K562 (cell line): ENCODE data around the gene PIGN. TPM values are rescaled to one million over a fixed set of nuclear protein-coding genes. Genes with fewer than 3 reads are reported as not detected.

Experiments
- ATAC-seq: fragments of 200-7000 bp; cut with Tn5 transposase; 3 replicates; pipeline ENCODE4 v1.9.1; 2020; ENCODE audit warnings: moderate library complexity
- BruUV-seq: library from RNA; stranded (reverse); fragments of 400-500 nt; replicated peaks from 2 replicates; lab custom pipeline; 2021; lab: Mats Ljungman, UMichigan
- CTCF ChIA-PET: fragments of 300-600 bp; formaldehyde crosslinking; extraction: SDS; loops from one replicate; lab custom pipeline; 2021; ENCODE audit warnings: low intra/inter-chr PET ratio; lab: Yijun Ruan, JAX
- POLR2A ChIA-PET: fragments of 300-600, 350-650 bp; sonication (Branson Sonifier 250); formaldehyde crosslinking; extraction: SDS; loops from one replicate; lab custom pipeline; 2021; ENCODE audit warnings: antibody characterized with exemption, inconsistent platforms; lab: Yijun Ruan, JAX
- DNase-seq, 4 experiments: peaks; one replicate each; pipeline versions ENCODE4 v3.0.0 to v3.0.0-alpha.2; 2011 to 2018; ENCODE audit warnings: low spot score in 3 of 4, mixed read lengths in 3 of 4; ENCODE audit errors: extremely low read depth in 1 of 4
- FAIRE-seq: peaks from 2 replicates; lab custom pipeline; 2011; peaks lifted over from hg19 to GRCh38; lab: Jason Lieb, UNC
- H2AFZ ChIP-seq: 2 replicates; pipeline ENCODE4 v1.6.0; 2011; ENCODE audit warnings: low read depth, low read length, control low read depth, inconsistent platforms
- H3K27ac ChIP-seq: fragments of 200-600 bp; 3 replicates; pipeline ENCODE4 v1.8.0; 2011; ENCODE audit warnings: low read depth, mild to moderate bottlenecking, control low read depth, inconsistent platforms, low read length, moderate library complexity, mixed read lengths; ENCODE audit errors: extremely low read depth
- H3K27me3 ChIP-seq, 2 experiments: fragments of 300-600 bp in 1 of 2; 2 replicates in 1 of 2; 3 replicates in 1 of 2; pipeline versions ENCODE4 v1.6.0 to v1.8.0; 2011; ENCODE audit warnings: inconsistent platforms in 2 of 2, low read length in 2 of 2, mild to moderate bottlenecking in 1 of 2, mixed read lengths in 1 of 2, moderate library complexity in 1 of 2; ENCODE audit not compliant: control insufficient read depth in 2 of 2, insufficient read depth in 2 of 2
- H3K36me3 ChIP-seq: fragments of 300-600 bp; 3 replicates; pipeline ENCODE4 v1.8.0; 2011; ENCODE audit warnings: mild to moderate bottlenecking, low read length, inconsistent platforms; ENCODE audit not compliant: control insufficient read depth, insufficient read depth
- H3K4me1 ChIP-seq, 2 experiments: fragments of 200-600 bp in 1 of 2; replicated peaks in 1 of 2; 2 replicates in 1 of 2; 3 replicates in 1 of 2; pipeline versions ENCODE4 v1.5.1 to v1.8.0; 2011; ENCODE audit warnings: inconsistent platforms in 2 of 2, low read length in 2 of 2, mild to moderate bottlenecking in 1 of 2, mixed read lengths in 1 of 2, moderate library complexity in 1 of 2; ENCODE audit not compliant: control insufficient read depth in 2 of 2, insufficient read depth in 2 of 2
- H3K4me2 ChIP-seq: 2 replicates; pipeline ENCODE4 v1.6.1; 2011; ENCODE audit warnings: low read length, control low read depth, inconsistent platforms, mixed read lengths; ENCODE audit not compliant: insufficient read depth
- H3K4me3 ChIP-seq: fragments of 200-600 bp; sonication (generic), shearing (Covaris generic); 2 replicates; pipeline ENCODE4 v1.5.1; 2016; ENCODE audit warnings: control low read depth, inconsistent platforms
- H3K79me2 ChIP-seq: fragments of 200-600 bp; 3 replicates; pipeline ENCODE4 v1.8.0; 2011; ENCODE audit warnings: low read length, inconsistent platforms; ENCODE audit not compliant: control insufficient read depth, insufficient read depth
- H3K9ac ChIP-seq, 2 experiments: 2 replicates each; pipeline versions ENCODE4 v1.6.0 to v1.6.1; 2011; ENCODE audit warnings: low read depth in 2 of 2, low read length in 2 of 2, control low read depth in 1 of 2, inconsistent platforms in 1 of 2, mild to moderate bottlenecking in 1 of 2, mixed read lengths in 1 of 2; ENCODE audit not compliant: insufficient read depth in 1 of 2
- H3K9me1 ChIP-seq: one replicate; pipeline ENCODE4 v1.6.0; 2011; ENCODE audit warnings: inconsistent platforms, mild to moderate bottlenecking, low read length, moderate library complexity; ENCODE audit not compliant: control insufficient read depth, insufficient read depth
- H3K9me3 ChIP-seq: replicated peaks from 2 replicates; pipeline ENCODE4 v1.5.1; 2011; ENCODE audit warnings: low read depth, low read length, inconsistent platforms; ENCODE audit not compliant: control insufficient read depth, insufficient read depth
- H4K20me1 ChIP-seq: replicated peaks from 2 replicates; pipeline ENCODE4 v1.6.1; 2011; ENCODE audit warnings: low read length, inconsistent platforms, mixed read lengths; ENCODE audit not compliant: control insufficient read depth, insufficient read depth
- C11orf30 ChIP-seq: fragments of 450-650 bp; IDR thresholded peaks from 2 replicates; pipeline ENCODE4 v1.6.1; 2016; ENCODE audit warnings: low read depth, mild to moderate bottlenecking
- EZH2 ChIP-seq: IDR thresholded peaks from 2 replicates; pipeline ENCODE4 v1.6.1; 2012; ENCODE audit warnings: low read depth, mild to moderate bottlenecking, inconsistent platforms, low read length, borderline replicate concordance
- GATAD2B ChIP-seq: fragments of 450-650 bp; IDR thresholded peaks from 2 replicates; pipeline ENCODE4 v1.6.1; 2017; ENCODE audit warnings: mild to moderate bottlenecking, borderline replicate concordance
- HNRNPLL ChIP-seq: fragments of 200-400 bp; formaldehyde crosslinking; IDR thresholded peaks from 2 replicates; pipeline ENCODE4 v1.6.1; 2017; ENCODE audit warnings: low read length, low read depth, mild to moderate bottlenecking; ENCODE audit not compliant: poor library complexity, severe bottlenecking
- HSF4 ChIP-seq: fragments of 250-450 bp; sonication (Bioruptor Pico); IDR thresholded peaks from 2 replicates; pipeline ENCODE4 v2.1.2; 2022; ENCODE audit warnings: mild to moderate bottlenecking, moderate library complexity, borderline replicate concordance
- KLF6 ChIP-seq: fragments of 250-450 bp; sonication (Bioruptor Pico); IDR thresholded peaks from 2 replicates; pipeline ENCODE4 v1.4.0; 2020; ENCODE audit warnings: mild to moderate bottlenecking, moderate library complexity, borderline replicate concordance
- MCM3 ChIP-seq: fragments of 450-650 bp; IDR thresholded peaks from 2 replicates; pipeline ENCODE4 v1.6.1; 2016
- PTRF ChIP-seq: fragments of 450-650 bp; IDR thresholded peaks from 2 replicates; pipeline ENCODE4 v1.6.1; 2016; ENCODE audit warnings: mild to moderate bottlenecking, missing genetic modification characterization, missing compliant biosample characterization
- TOE1 ChIP-seq, 2 experiments: fragments of 450-650 bp in 1 of 2; sonication (generic) in 1 of 2; formaldehyde crosslinking in 1 of 2; IDR thresholded peaks; 2 replicates each; pipeline versions ENCODE4 v1.7.1 to v1.8.0; 2016 to 2022; ENCODE audit warnings: borderline replicate concordance in 2 of 2, mild to moderate bottlenecking in 2 of 2, antibody characterized with exemption in 1 of 2, inconsistent platforms in 1 of 2, low read depth in 1 of 2, missing genetic modification reagents in 1 of 2, moderate library complexity in 1 of 2
- ZNF644 ChIP-seq: fragments of 200-800 bp; sonication (Bioruptor generic); IDR thresholded peaks from 2 replicates; pipeline ENCODE4 v1.6.1; 2016; ENCODE audit warnings: low read depth, missing genetic modification characterization, missing compliant biosample characterization
- WGBS: fragments of 100-300 bp; shearing (Covaris generic); methylation state at CpG from one replicate; pipeline ENCODE4 v1.1.6; 2016; ENCODE audit warnings: low coverage, mixed read lengths; ENCODE audit not compliant: insufficient coverage; ENCODE audit errors: missing lambda C conversion rate; 5-methylcytosine and 5-hydroxymethylcytosine counted together
- in situ Hi-C: fragments of 300-500 bp; cut with MboI; formaldehyde crosslinking; loops from 4 replicates; pipeline ENCODE4 v1.15.0; 2018; ENCODE audit warnings: inconsistent platforms, mixed read lengths
- intact Hi-C: fragments of 100-400 bp; cut with micrococcal nuclease; formaldehyde crosslinking; loops from 2 replicates; pipeline ENCODE4 v1.14.2; 2022
- polyA plus RNA-seq, 8 experiments: library from polyadenylated mRNA; depleted of rRNA in 4 of 8; stranded (reverse) in 5 of 8; unstranded in 3 of 8; fragments of >200 nt; fragmentation: Nextera tagmentation in 2 of 8; fragmentation: Illumina TruSeq in 1 of 8; extraction: Ambion mirVana in 2 of 8; extraction: Trizol in 1 of 8; gene quantifications; 2 replicates each; pipeline versions ENCODE4 v1.2.1 to v1.2.3, GENCODE V29; 2011 to 2014; ENCODE audit warnings: inconsistent platforms in 1 of 8, missing spikeins in 1 of 8
- total RNA-seq, 7 experiments: library from RNA; depleted of rRNA in 6 of 7; stranded (reverse); fragments of >200 nt in 6 of 7; fragmentation: Illumina TruSeq in 2 of 7; extraction: Trizol in 2 of 7; gene quantifications; 2 replicates each; pipeline versions ENCODE4 v1.2.1 to v1.2.3, GENCODE V29; 2011 to 2021; ENCODE audit warnings: low replicate concordance in 1 of 7
- TF ChIP-seq, protein P1 (sequence below): sonication (generic); formaldehyde crosslinking; IDR thresholded peaks from 2 replicates; pipeline ENCODE4 v1.8.1; 2022; ENCODE audit warnings: missing genetic modification reagents
- TF ChIP-seq, protein P2 (sequence below): IDR thresholded peaks from 3 replicates; pipeline ENCODE4 v1.6.1; 2011; ENCODE audit warnings: borderline replicate concordance, mild to moderate bottlenecking; ENCODE audit not compliant: insufficient read length, insufficient read depth
- TF ChIP-seq, protein P3 (sequence below): fragments of 250-450 bp; sonication (Bioruptor Pico); IDR thresholded peaks from 2 replicates; pipeline ENCODE4 v1.5.0; 2022; ENCODE audit warnings: mild to moderate bottlenecking
- TF ChIP-seq, protein P4 (sequence below): fragments of 250-450 bp; sonication (Bioruptor Pico); IDR thresholded peaks from 2 replicates; pipeline ENCODE4 v1.4.0; 2020; ENCODE audit warnings: mild to moderate bottlenecking, moderate library complexity
- TF ChIP-seq, protein P5 (sequence below): fragments of 250-450 bp; sonication (Bioruptor Pico); IDR thresholded peaks from 2 replicates; pipeline ENCODE4 v1.5.0; 2020; ENCODE audit warnings: mild to moderate bottlenecking

The PIGN gene
- total and polyA plus RNA-seq, 9 of the 15 experiments (the other 6 are each of a cell fraction or from before 2014, with no cell fraction given) = 9.9 to 25.6 (median 17.3) TPM

DNA sequence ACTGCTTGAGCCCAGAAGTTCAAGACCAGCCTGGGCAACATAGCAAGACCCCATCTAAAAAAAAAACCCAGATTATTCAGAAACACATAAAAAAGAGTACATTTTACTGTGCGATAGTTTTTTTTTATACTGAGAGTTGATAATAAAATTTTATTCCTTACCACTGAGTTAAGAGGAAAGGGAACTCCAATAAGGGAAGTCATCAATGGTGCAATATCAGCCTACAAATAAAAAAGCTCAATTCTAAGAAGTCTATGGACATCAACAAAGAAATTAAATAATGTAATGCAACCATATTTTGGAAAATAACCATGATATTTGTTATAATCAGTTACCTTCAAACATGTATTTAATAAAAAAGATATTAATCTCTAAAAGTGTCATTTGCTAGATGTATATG lies 46.6 kb downstream of the PIGN start:
- no peak for DNase-seq
- Histone ChIP-seq H3K4me3 (no peak overlapping the region), H3K9me3 (no peaks in the 10 kb centered on the region), H4K20me1 (no peaks in the 10 kb centered on the region), H2AFZ (no peak overlapping the region), H3K79me2 (no peaks in the 10 kb centered on the region), H3K9me1 (no peaks in the 10 kb centered on the region), H3K4me1 (no peaks in the 10 kb centered on the region), H3K9ac (no peak overlapping the region), H3K4me2 (no peak overlapping the region), H3K27me3 (no peaks in the 10 kb centered on the region), H3K27ac (no peak overlapping the region), H3K36me3 (peaks cover 8% of the 10 kb centered on the region; the same call in 1 of the 3 replicates)
- no peak for FAIRE-seq
- no TSS peak for BruUV-seq
- ATAC-seq = no peak
- WGBS = 88% methylated on average over 1 of the region's 1 CpG
- ChIA-PET CTCF (no interaction called here), POLR2A (no interaction called here)
- intact Hi-C loops (no loop called here), in situ Hi-C loops (loop anchor here (25.0 kb wide), 1 partner anchor 553 kb away; no protein-coding TSS in a partner anchor)
- no peak for TF ChIP-seq EZH2
- TF ChIP-seq MCM3 = no peak
- no peak for TF ChIP-seq HSF4 (CRISPR knock-in tag)
- no peak for TF ChIP-seq PTRF (tag)
- TF ChIP-seq, protein P1, sequence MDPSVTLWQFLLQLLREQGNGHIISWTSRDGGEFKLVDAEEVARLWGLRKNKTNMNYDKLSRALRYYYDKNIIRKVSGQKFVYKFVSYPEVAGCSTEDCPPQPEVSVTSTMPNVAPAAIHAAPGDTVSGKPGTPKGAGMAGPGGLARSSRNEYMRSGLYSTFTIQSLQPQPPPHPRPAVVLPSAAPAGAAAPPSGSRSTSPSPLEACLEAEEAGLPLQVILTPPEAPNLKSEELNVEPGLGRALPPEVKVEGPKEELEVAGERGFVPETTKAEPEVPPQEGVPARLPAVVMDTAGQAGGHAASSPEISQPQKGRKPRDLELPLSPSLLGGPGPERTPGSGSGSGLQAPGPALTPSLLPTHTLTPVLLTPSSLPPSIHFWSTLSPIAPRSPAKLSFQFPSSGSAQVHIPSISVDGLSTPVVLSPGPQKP (CRISPR knock-in tag) = no peak
- TF ChIP-seq, protein P2, sequence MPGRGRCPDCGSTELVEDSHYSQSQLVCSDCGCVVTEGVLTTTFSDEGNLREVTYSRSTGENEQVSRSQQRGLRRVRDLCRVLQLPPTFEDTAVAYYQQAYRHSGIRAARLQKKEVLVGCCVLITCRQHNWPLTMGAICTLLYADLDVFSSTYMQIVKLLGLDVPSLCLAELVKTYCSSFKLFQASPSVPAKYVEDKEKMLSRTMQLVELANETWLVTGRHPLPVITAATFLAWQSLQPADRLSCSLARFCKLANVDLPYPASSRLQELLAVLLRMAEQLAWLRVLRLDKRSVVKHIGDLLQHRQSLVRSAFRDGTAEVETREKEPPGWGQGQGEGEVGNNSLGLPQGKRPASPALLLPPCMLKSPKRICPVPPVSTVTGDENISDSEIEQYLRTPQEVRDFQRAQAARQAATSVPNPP = no peak
- TF ChIP-seq, protein P3, sequence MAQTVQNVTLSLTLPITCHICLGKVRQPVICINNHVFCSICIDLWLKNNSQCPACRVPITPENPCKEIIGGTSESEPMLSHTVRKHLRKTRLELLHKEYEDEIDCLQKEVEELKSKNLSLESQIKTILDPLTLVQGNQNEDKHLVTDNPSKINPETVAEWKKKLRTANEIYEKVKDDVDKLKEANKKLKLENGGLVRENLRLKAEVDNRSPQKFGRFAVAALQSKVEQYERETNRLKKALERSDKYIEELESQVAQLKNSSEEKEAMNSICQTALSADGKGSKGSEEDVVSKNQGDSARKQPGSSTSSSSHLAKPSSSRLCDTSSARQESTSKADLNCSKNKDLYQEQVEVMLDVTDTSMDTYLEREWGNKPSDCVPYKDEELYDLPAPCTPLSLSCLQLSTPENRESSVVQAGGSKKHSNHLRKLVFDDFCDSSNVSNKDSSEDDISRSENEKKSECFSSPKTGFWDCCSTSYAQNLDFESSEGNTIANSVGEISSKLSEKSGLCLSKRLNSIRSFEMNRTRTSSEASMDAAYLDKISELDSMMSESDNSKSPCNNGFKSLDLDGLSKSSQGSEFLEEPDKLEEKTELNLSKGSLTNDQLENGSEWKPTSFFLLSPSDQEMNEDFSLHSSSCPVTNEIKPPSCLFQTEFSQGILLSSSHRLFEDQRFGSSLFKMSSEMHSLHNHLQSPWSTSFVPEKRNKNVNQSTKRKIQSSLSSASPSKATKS (CRISPR knock-in tag) = no peak
- no peak for TF ChIP-seq ZNF644 (tag)
- TF ChIP-seq TOE1 (IDR thresholded peaks at IDR 0.05; ENCODE audit: borderline replicate concordance) = no peak
- TF ChIP-seq TOE1 (CRISPR knock-in tag; IDR thresholded peaks at IDR 0.05; ENCODE audit: borderline replicate concordance, low read depth) = no peak
- no peak for TF ChIP-seq GATAD2B
- no peak for TF ChIP-seq C11orf30
- TF ChIP-seq HNRNPLL = no peak
- TF ChIP-seq, protein P4, sequence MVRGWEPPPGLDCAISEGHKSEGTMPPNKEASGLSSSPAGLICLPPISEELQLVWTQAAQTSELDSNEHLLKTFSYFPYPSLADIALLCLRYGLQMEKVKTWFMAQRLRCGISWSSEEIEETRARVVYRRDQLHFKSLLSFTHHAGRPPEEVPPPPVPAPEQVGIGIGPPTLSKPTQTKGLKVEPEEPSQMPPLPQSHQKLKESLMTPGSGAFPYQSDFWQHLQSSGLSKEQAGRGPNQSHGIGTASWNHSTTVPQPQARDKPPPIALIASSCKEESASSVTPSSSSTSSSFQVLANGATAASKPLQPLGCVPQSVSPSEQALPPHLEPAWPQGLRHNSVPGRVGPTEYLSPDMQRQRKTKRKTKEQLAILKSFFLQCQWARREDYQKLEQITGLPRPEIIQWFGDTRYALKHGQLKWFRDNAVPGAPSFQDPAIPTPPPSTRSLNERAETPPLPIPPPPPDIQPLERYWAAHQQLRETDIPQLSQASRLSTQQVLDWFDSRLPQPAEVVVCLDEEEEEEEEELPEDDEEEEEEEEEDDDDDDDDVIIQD (CRISPR knock-in tag) = no peak
- TF ChIP-seq, protein P5, sequence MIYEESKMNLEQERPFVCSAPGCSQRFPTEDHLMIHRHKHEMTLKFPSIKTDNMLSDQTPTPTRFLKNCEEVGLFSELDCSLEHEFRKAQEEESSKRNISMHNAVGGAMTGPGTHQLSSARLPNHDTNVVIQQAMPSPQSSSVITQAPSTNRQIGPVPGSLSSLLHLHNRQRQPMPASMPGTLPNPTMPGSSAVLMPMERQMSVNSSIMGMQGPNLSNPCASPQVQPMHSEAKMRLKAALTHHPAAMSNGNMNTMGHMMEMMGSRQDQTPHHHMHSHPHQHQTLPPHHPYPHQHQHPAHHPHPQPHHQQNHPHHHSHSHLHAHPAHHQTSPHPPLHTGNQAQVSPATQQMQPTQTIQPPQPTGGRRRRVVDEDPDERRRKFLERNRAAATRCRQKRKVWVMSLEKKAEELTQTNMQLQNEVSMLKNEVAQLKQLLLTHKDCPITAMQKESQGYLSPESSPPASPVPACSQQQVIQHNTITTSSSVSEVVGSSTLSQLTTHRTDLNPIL = no peak
- no peak for TF ChIP-seq KLF6 (CRISPR knock-in tag)
